Panc1 (cell line): ENCODE data around the gene LPP. TPM values are rescaled to one million over a fixed set of nuclear protein-coding genes. Genes with fewer than 3 reads are reported as not detected.

Experiments used
- ATAC-seq: fragments of 200-7000 bp; cut with Tn5 transposase; 2 replicates; pipeline ENCODE4 v1.9.1; 2020; ENCODE audit warnings: mild to moderate bottlenecking, moderate library complexity
- BruUV-seq: library from RNA; stranded (reverse); fragments of 400-500 nt; replicated peaks from 2 replicates; lab custom pipeline; 2021; lab: Mats Ljungman, UMichigan
- CTCF ChIA-PET: fragments of 300-600 bp; sonication (Branson Sonifier 250); formaldehyde crosslinking; loops from one replicate; lab custom pipeline; 2022; ENCODE audit warnings: antibody characterized with exemption; lab: Charles Lee
- POLR2A ChIA-PET: fragments of 300-600 bp; sonication (Branson Sonifier 250); formaldehyde crosslinking; loops from one replicate; lab custom pipeline; 2022; ENCODE audit warnings: antibody characterized with exemption; lab: Charles Lee
- DNase-seq: peaks from one replicate; pipeline ENCODE4 v3.0.0-alpha.2; 2010; ENCODE audit warnings: low read depth, low spot score
- H3K27ac ChIP-seq: 2 replicates; pipeline ENCODE4 v1.5.1; 2011; ENCODE audit warnings: mild to moderate bottlenecking, low read length, inconsistent platforms
- H3K27me3 ChIP-seq: fragments of 200-500 bp; sonication (Bioruptor generic); 2 replicates; pipeline ENCODE4 v1.6.0; 2014; ENCODE audit warnings: low read length, inconsistent platforms; ENCODE audit not compliant: control insufficient read depth, insufficient read depth
- H3K36me3 ChIP-seq: fragments of 200-500 bp; sonication (Bioruptor generic); 2 replicates; pipeline ENCODE4 v1.5.1; 2014; ENCODE audit warnings: inconsistent platforms, mild to moderate bottlenecking, low read length, moderate library complexity; ENCODE audit not compliant: control insufficient read depth, insufficient read depth
- H3K4me1 ChIP-seq: 2 replicates; pipeline ENCODE4 v1.5.1; 2011; ENCODE audit warnings: inconsistent platforms, mild to moderate bottlenecking, low read length, moderate library complexity; ENCODE audit not compliant: control insufficient read depth, insufficient read depth
- H3K4me3 ChIP-seq, 2 experiments: 2 replicates each; pipeline ENCODE4 v1.5.1; 2011 to 2012; ENCODE audit warnings: low read depth in 2 of 2, low read length in 2 of 2, mild to moderate bottlenecking in 2 of 2, inconsistent platforms in 1 of 2, moderate library complexity in 1 of 2
- H3K9me3 ChIP-seq: fragments of 200-500 bp; sonication (Bioruptor generic); 2 replicates; pipeline ENCODE4 v1.5.1; 2014; ENCODE audit warnings: low read depth, mild to moderate bottlenecking, inconsistent platforms, low read length, moderate library complexity; ENCODE audit not compliant: control insufficient read depth, insufficient read depth
- CTCF ChIP-seq: fragments of 450-650 bp; IDR thresholded peaks from 2 replicates; pipeline ENCODE4 v1.5.1; 2017; ENCODE audit warnings: mild to moderate bottlenecking
- POLR2AphosphoS5 ChIP-seq: IDR thresholded peaks from 2 replicates; pipeline ENCODE4 v1.6.1; 2012; ENCODE audit warnings: mild to moderate bottlenecking, low read depth, low read length, moderate library complexity
- REST ChIP-seq, 2 experiments: IDR thresholded peaks; 2 replicates each; pipeline ENCODE4 v1.6.1; 2011 to 2012; ENCODE audit warnings: low read depth in 2 of 2, control low read depth in 1 of 2, low read length in 1 of 2, mild to moderate bottlenecking in 1 of 2, moderate library complexity in 1 of 2; ENCODE audit not compliant: insufficient read depth in 1 of 2
- SIN3A ChIP-seq: IDR thresholded peaks from 2 replicates; pipeline ENCODE4 v1.6.1; 2012; ENCODE audit warnings: low read depth, mild to moderate bottlenecking, low read length, moderate library complexity, borderline replicate concordance; ENCODE audit not compliant: insufficient read depth
- TCF7L2 ChIP-seq: IDR thresholded peaks from 2 replicates; pipeline ENCODE4 v1.6.1; 2011; ENCODE audit warnings: mild to moderate bottlenecking, low read depth, low read length, inconsistent platforms
- in situ Hi-C: cut with HindIII; loops from 2 replicates; pipeline ENCODE4 v1.10.0; 2016; ENCODE audit warnings: low sequenced_read_pairs, low pct_unique_long_range_greater_than_20kb
- intact Hi-C: fragments of 100-400 bp; cut with micrococcal nuclease; formaldehyde crosslinking; loops from one replicate; pipeline ENCODE4 v1.10.0; 2022; ENCODE audit not compliant: unreplicated experiment
- total RNA-seq: library from RNA; stranded (reverse); gene quantifications from one replicate; pipeline ENCODE4 v1.2.1, GENCODE V29; 2021; ENCODE audit not compliant: unreplicated experiment

Gene LPP
- total RNA-seq, 1 experiment from 2014 or later = 90.0 TPM

- H3K27ac ChIP-seq = peak overlapping the region; percentile 73
- in situ Hi-C loops (no loop called here), intact Hi-C loops (loop anchor here (10.0 kb wide), 1 partner anchor 108 kb away; the partner anchor contains the start of gene LPP)
- no peaks in the 10 kb centered on the region for H3K27me3 ChIP-seq
- BruUV-seq = TSS peak; percentile 56
- DNase-seq (peak; percentile 95), ATAC-seq (peak; percentile 74)
- H3K4me3 ChIP-seq = peak overlapping the region in 1 of 2 experiments; percentile 32; a peak in 2 of 4 replicates
- H3K9me3 ChIP-seq = no peaks in the 10 kb centered on the region
- ChIA-PET CTCF (interaction anchor here (1.1 to 1.3 kb wide), 2 partner anchors 32 to 522 kb away, joined by 3 to 4 read pairs; no protein-coding TSS in a partner anchor), POLR2A (interaction anchor here (0.6 kb wide), 1 partner anchor 518 kb away, joined by 3 read pairs; the partner anchor contains the start of gene BCL6)
- no peaks in the 10 kb centered on the region for H3K36me3 ChIP-seq
- TF ChIP-seq POLR2AphosphoS5 = peak; percentile 58; the same call in 1 of the 2 replicates
- TF ChIP-seq TCF7L2 = no peak
- peaks cover 94% of the 10 kb centered on the region for H3K4me1 ChIP-seq
Measured at GRCh38 chr3:188262913-188263683, 109.1 kb downstream of the LPP start.

GRCh38 chr3:188264226-188265207 is 110.6 kb downstream of the LPP start:
- peaks cover 95% of the 10 kb centered on the region for H3K4me1 ChIP-seq
- no peak overlapping the region; a peak in 1 of 4 replicates for H3K4me3 ChIP-seq
- DNase-seq (no peak), ATAC-seq (no peak)
- no peaks in the 10 kb centered on the region for H3K9me3 ChIP-seq
- POLR2A ChIA-PET = interaction anchor here (0.7 kb wide), 3 partner anchors 16 to 212 kb away, joined by 3 to 7 read pairs (median 3); no protein-coding TSS in a partner anchor
- no TSS peak for BruUV-seq
- H3K27ac ChIP-seq = peak overlapping the region; percentile 73
- no peaks in the 10 kb centered on the region for H3K36me3 ChIP-seq
- no peaks in the 10 kb centered on the region for H3K27me3 ChIP-seq
- in situ Hi-C loops (no loop called here), intact Hi-C loops (loop anchor here (10.0 kb wide), 1 partner anchor 110 kb away; the partner anchor contains the start of gene LPP)
- TF ChIP-seq TCF7L2 (no peak), POLR2AphosphoS5 (no peak), REST (IDR thresholded peaks at IDR 0.05; ENCODE audit: insufficient read depth in 1 of 2, low read depth in 2 of 2, low read length in 1 of 2) (no peak), CTCF (no peak), SIN3A (no peak)
- CTCF ChIA-PET = interaction anchor here (1.1 to 1.3 kb wide), 2 partner anchors 31 to 524 kb away, joined by 3 to 4 read pairs; no protein-coding TSS in a partner anchor
